OCI-LY3 (cell line): ENCODE data around the gene SMCO4.

Experiments used
- CTCF ChIP-seq: fragments of 200-600, 300-600 bp; sonication (generic); IDR thresholded peaks from 2 replicates; pipeline ENCODE4 v1.5.1; 2014; ENCODE audit warnings: antibody characterized with exemption, low read length, low read depth
- EZH2phosphoT487 ChIP-seq: fragments of 200-600 bp; shearing (Covaris generic); IDR thresholded peaks from 2 replicates; pipeline ENCODE4 v1.6.1; 2018; ENCODE audit warnings: antibody characterized with exemption, mixed run types, low read depth

- TF ChIP-seq CTCF (no peak), EZH2phosphoT487 (no peak)
These were observed 18.3 kb downstream of the SMCO4 start for GRCh38 chr11:93524858-93525257.
